GM21360 (cell line): ENCODE data around the gene NLRP3.
"Not testable (repeated sequence)": the region's sequence is repeated elsewhere in the genome, so short reads cannot be mapped to it uniquely, and the experiment has no call there.

Experiments
- ATAC-seq: cut with Tn5 transposase; IDR thresholded peaks from one replicate; pipeline ENCODE4 v1.9.1; 2021; ENCODE audit warnings: mild to moderate bottlenecking, moderate library complexity; ENCODE audit not compliant: unreplicated experiment

Gene NLRP3

GRCh38 chr1:247468481-247469140, 52.6 kb downstream of the NLRP3 start:
- ATAC-seq, result no peak

- ATAC-seq, result no peak
These were observed 53.2 kb downstream of the NLRP3 start for GRCh38 chr1:247469141-247469535.

GRCh38 chr1:247470942-247471429, 55.0 kb downstream of the NLRP3 start:
- ATAC-seq, result not testable (repeated sequence)

- no peak for ATAC-seq
These were observed 55.6 kb downstream of the NLRP3 start for GRCh38 chr1:247471445-247472016.

GRCh38 chr1:247472035-247472434, 56.1 kb downstream of the NLRP3 start:
- no peak for ATAC-seq

- ATAC-seq, result no peak
These were observed 58.4 kb downstream of the NLRP3 start for GRCh38 chr1:247474367-247474766.

- ATAC-seq, result no peak
These were observed 59.8 kb downstream of the NLRP3 start for GRCh38 chr1:247475793-247476192.

GRCh38 chr1:247476328-247477058, 60.5 kb downstream of the NLRP3 start:
- not testable (repeated sequence) for ATAC-seq

GRCh38 chr1:247482747-247483146, 66.8 kb downstream of the NLRP3 start:
- ATAC-seq, result no peak

GRCh38 chr1:247487057-247487456, 71.1 kb downstream of the NLRP3 start:
- ATAC-seq, result peak; percentile 86

GRCh38 chr1:247491328-247491727, 75.4 kb downstream of the NLRP3 start:
- ATAC-seq, result no peak

GRCh38 chr1:247493106-247493505, 77.1 kb downstream of the NLRP3 start:
- ATAC-seq, result no peak

GRCh38 chr1:247494767-247495166, 78.8 kb downstream of the NLRP3 start:
- no peak for ATAC-seq

GRCh38 chr1:247496581-247497285, 80.8 kb downstream of the NLRP3 start:
- ATAC-seq, result no peak
